MCF 10A (cell line): ENCODE data around the gene PRIMA1. TPM values are rescaled to one million over a fixed set of nuclear protein-coding genes. Genes with fewer than 3 reads are reported as not detected.

Experiments
- BruUV-seq: library from RNA; stranded (reverse); fragments of 400-500 nt; replicated peaks from 2 replicates; lab custom pipeline; 2021; lab: Mats Ljungman, UMichigan
- CTCF ChIA-PET: fragments of 300-600 bp; sonication (Branson Sonifier 250); formaldehyde crosslinking; extraction: SDS; loops from one replicate; lab custom pipeline; 2021; ENCODE audit warnings: antibody characterized with exemption, inconsistent platforms; lab: Yijun Ruan, JAX
- POLR2A ChIA-PET: fragments of 300-600, 350-650 bp; sonication (Branson Sonifier 250); formaldehyde crosslinking; extraction: SDS; loops from one replicate; lab custom pipeline; 2020; ENCODE audit warnings: antibody characterized with exemption, inconsistent platforms; lab: Yijun Ruan, JAX
- DNase-seq: peaks from one replicate; pipeline ENCODE4 v3.0.0-alpha.2; 2018; ENCODE audit not compliant: unreplicated experiment
- H3K27ac Mint-ChIP-seq: one replicate; pipeline ENCODE4 v1.8.0; 2022; ENCODE audit warnings: mild to moderate bottlenecking, low read depth, mixed read lengths; ENCODE audit not compliant: unreplicated experiment
- H3K27me3 Mint-ChIP-seq: one replicate; pipeline ENCODE4 v1.8.0; 2022; ENCODE audit warnings: mixed read lengths; ENCODE audit not compliant: insufficient read depth, unreplicated experiment
- H3K36me3 Mint-ChIP-seq: one replicate; pipeline ENCODE4 v1.8.0; 2022; ENCODE audit warnings: mild to moderate bottlenecking, moderate library complexity, mixed read lengths; ENCODE audit not compliant: insufficient read depth, unreplicated experiment
- H3K4me1 Mint-ChIP-seq: one replicate; pipeline ENCODE4 v1.8.0; 2022; ENCODE audit warnings: mixed read lengths; ENCODE audit not compliant: insufficient read depth, unreplicated experiment
- H3K4me3 Mint-ChIP-seq: one replicate; pipeline ENCODE4 v1.8.0; 2022; ENCODE audit warnings: mild to moderate bottlenecking, moderate library complexity, mixed read lengths; ENCODE audit not compliant: unreplicated experiment
- H3K9me3 Mint-ChIP-seq: one replicate; pipeline ENCODE4 v1.8.0; 2022; ENCODE audit warnings: mixed read lengths; ENCODE audit not compliant: unreplicated experiment
- intact Hi-C: fragments of 100-400 bp; cut with micrococcal nuclease; formaldehyde crosslinking; loops from 2 replicates; pipeline ENCODE4 v1.14.1; 2022
- total RNA-seq: library from RNA; stranded (reverse); gene quantifications from 2 replicates; pipeline ENCODE4 v1.2.3, GENCODE V29; 2022
- TF ChIP-seq, protein P1 (sequence below): fragments of 200-600 bp; IDR thresholded peaks from one replicate; pipeline ENCODE4 v1.8.0; 2022; ENCODE audit warnings: antibody characterized with exemption, mild to moderate bottlenecking; ENCODE audit not compliant: unreplicated experiment

The PRIMA1 gene
- total RNA-seq, 1 experiment from 2014 or later, result not detected

GRCh38 chr14:93693914-93694313 is 94.4 kb downstream of the PRIMA1 start:
- TF ChIP-seq, protein P1, sequence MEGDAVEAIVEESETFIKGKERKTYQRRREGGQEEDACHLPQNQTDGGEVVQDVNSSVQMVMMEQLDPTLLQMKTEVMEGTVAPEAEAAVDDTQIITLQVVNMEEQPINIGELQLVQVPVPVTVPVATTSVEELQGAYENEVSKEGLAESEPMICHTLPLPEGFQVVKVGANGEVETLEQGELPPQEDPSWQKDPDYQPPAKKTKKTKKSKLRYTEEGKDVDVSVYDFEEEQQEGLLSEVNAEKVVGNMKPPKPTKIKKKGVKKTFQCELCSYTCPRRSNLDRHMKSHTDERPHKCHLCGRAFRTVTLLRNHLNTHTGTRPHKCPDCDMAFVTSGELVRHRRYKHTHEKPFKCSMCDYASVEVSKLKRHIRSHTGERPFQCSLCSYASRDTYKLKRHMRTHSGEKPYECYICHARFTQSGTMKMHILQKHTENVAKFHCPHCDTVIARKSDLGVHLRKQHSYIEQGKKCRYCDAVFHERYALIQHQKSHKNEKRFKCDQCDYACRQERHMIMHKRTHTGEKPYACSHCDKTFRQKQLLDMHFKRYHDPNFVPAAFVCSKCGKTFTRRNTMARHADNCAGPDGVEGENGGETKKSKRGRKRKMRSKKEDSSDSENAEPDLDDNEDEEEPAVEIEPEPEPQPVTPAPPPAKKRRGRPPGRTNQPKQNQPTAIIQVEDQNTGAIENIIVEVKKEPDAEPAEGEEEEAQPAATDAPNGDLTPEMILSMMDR, result no peak
- CTCF ChIA-PET, result no interaction called here
- H3K4me3 Mint-ChIP-seq, result no peak overlapping the region
- H3K4me1 Mint-ChIP-seq, result no peaks in the 10 kb centered on the region
- intact Hi-C loops, result no loop called here
- no peak for DNase-seq
- BruUV-seq, result no TSS peak
- H3K27me3 Mint-ChIP-seq, result peaks cover 29% of the 10 kb centered on the region
- no peaks in the 10 kb centered on the region for H3K36me3 Mint-ChIP-seq
- no peak overlapping the region for H3K27ac Mint-ChIP-seq
- POLR2A ChIA-PET, result no interaction called here
- peaks cover 7% of the 10 kb centered on the region for H3K9me3 Mint-ChIP-seq

DNA sequence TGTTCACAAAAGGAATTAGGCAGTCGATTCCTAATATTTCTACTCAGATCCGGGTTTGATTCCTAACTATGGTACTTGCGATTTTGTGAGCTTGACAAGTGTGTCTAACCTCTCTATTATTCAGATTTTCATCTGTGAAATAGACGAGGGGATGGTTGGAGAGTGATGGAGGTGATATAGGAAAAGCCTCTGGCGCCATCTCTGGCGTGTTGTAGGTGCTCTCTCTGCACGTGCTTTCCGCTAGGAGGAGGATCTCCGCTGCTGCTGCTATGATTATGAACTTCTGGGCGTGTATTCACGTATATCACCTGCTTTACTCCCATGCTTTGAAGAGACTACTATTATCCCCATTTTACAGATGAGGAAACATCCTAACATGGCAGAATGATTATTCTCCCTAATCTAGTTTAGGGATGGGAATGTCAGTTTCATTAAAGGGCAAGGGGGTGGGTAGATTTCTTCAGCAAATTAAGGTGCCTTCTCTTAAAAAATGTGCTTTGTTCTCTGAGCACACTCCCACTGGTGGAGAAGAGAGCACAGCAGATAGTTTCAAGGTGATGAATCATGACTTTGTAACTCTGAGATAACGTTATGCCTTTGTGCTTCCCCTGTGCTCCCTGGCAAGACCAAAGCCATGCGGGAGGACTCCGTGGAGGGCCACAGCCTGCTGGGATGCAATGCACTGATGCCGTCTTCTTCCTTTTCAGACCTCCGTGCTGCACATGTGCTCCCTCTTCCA is 97.1 kb downstream of the PRIMA1 start:
- TF ChIP-seq, protein P1, result no peak
- Mint-ChIP-seq H3K4me1 (peaks cover 12% of the 10 kb centered on the region), H3K36me3 (no peaks in the 10 kb centered on the region), H3K4me3 (no peak overlapping the region), H3K27ac (no peak overlapping the region), H3K9me3 (no peaks in the 10 kb centered on the region), H3K27me3 (peaks cover 55% of the 10 kb centered on the region)
- POLR2A ChIA-PET, result no interaction called here
- intact Hi-C loops, result no loop called here
- no TSS peak for BruUV-seq
- no peak for DNase-seq
- CTCF ChIA-PET, result interaction anchor here (0.6 kb wide), 1 partner anchor 226 kb away, joined by 3 read pairs; no protein-coding TSS in a partner anchor

DNA sequence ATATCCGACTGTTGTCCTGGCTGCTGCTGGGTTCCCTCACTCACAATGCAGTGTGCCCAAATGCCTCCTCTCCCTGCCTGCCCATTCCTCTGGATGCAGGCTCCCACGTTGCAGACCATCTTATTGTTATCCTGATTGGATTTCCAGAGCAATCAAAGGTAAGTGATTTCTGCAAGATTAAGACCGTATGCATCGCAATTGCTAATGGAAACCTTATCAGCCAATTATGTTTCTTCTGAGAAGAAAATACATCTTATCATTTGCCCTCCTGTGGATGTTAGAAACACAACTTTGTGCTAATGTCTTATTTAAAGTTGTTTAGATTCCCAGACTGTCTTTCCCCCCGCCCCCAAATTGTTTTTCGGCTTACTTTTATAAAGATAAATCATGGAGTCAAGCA is 98.1 kb downstream of the PRIMA1 start:
- BruUV-seq, result no TSS peak
- H3K27ac Mint-ChIP-seq, result no peak overlapping the region
- intact Hi-C loops, result no loop called here
- TF ChIP-seq, protein P1, result no peak
- H3K4me1 Mint-ChIP-seq, result peaks cover 14% of the 10 kb centered on the region
- ChIA-PET CTCF (no interaction called here), POLR2A (no interaction called here)
- H3K27me3 Mint-ChIP-seq, result peaks cover 60% of the 10 kb centered on the region
- no peaks in the 10 kb centered on the region for H3K9me3 Mint-ChIP-seq
- DNase-seq, result no peak
- H3K36me3 Mint-ChIP-seq, result no peaks in the 10 kb centered on the region
- no peak overlapping the region for H3K4me3 Mint-ChIP-seq

DNA sequence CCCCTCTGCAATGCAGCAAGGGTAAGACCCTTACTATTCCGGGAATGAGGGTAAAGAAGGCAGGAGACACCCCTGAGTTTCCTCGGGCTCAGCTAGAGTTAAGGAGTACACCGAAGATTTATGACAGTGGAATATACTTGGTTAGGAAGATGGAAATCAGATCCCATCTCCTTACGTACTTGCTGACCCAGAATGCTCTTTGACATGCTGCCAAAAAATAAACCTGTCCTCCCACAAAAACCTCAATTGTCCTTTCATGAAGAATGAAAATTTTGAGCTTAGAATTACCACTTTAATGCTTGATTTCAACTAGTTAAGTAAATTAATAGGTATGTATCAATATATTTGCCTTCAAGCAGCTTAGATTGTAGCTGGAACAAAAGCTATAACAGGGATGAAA is 99.5 kb downstream of the PRIMA1 start:
- H3K27ac Mint-ChIP-seq, result no peak overlapping the region
- CTCF ChIA-PET, result interaction anchor here (0.6 to 0.9 kb wide), 2 partner anchors 11 to 34 kb away, joined by 3 to 4 read pairs; no protein-coding TSS in a partner anchor
- H3K4me3 Mint-ChIP-seq, result no peak overlapping the region

More for the DNA sequence above, 99.5 kb downstream of the PRIMA1 start:
- Mint-ChIP-seq H3K9me3 (no peaks in the 10 kb centered on the region), H3K36me3 (no peaks in the 10 kb centered on the region), H3K4me1 (peaks cover 14% of the 10 kb centered on the region), H3K27me3 (peaks cover 60% of the 10 kb centered on the region)
- DNase-seq, result no peak
- POLR2A ChIA-PET, result no interaction called here
- intact Hi-C loops, result no loop called here
- no TSS peak for BruUV-seq
- TF ChIP-seq, protein P1, result no peak
